Measurements from ENCODE around the gene SCGB3A1. TPM values are rescaled to one million over a fixed set of nuclear protein-coding genes. Genes with fewer than 3 reads are reported as not detected.

The SCGB3A1 gene, protein sequence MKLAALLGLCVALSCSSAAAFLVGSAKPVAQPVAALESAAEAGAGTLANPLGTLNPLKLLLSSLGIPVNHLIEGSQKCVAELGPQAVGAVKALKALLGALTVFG
- not detected for total RNA-seq (ENCODE audit: insufficient read depth, low replicate concordance)

GRCh38 chr5:180591311-180591887 lies at the start of gene SCGB3A1:
SCGB3A1 (minus strand) TSS chr5:180591499; CDS start chr5:180591462, 37 bp downstream.
- no peak for DNase-seq (ENCODE audit: low spot score)

DNA sequence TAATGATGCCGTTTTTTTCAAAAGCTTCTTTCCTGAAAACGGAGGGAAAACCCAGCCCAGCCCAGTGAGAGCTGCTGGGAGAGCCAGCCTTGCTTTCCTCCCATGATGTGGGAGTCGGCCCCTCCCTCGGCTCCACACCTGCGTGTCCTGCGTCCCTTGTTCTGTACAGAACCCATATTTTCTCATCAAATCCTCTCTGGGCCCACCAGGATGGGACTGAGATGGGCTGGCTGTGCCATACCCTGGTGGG lies 49.2 kb upstream of the SCGB3A1 start:
- DNase-seq (ENCODE audit: low spot score), result no peak

DNA sequence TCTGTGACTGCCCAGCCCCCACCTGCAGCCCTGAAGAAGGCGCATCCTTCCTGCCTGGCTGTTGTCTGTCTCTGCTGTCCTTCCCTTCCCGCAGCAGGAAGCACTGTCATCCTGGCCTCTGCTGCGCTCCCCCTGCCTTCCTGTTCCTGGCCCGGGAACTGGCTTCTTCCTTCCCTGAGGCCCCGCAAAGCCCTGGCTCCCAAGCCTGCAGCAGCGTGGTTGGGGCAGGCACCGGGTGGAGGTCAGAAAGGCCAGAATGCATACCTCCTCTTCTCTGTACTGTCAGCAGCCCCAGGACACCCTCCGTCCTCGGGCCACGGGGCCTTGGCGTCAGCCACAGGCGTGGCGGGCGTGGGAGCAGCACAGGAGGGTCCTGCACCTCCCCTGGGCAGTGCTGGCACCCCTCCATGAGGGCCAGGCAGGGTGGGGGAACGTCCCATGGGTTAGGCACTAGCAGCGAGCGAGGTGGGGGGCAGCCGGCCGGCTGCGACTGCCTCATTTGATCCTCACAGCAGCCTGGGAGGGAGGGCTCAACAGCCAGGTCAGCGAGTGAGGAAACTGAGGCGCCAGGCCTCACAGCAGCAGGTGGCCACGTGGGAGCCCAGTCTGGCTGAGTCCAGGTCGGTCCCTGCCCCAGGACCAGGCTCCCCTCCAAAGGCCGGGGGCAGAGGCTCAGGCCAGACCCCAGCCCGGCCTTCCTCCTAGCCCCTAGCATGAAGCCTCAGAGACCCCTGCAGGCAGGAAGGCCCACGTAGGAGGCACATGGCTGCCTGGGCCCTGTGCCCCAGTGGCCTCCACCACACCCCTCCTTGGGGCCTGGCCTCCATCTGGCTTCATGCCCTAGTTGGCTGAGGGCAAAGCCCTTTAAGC lies 48.7 kb upstream of the SCGB3A1 start:
- no peak for DNase-seq (ENCODE audit: low spot score)

DNA sequence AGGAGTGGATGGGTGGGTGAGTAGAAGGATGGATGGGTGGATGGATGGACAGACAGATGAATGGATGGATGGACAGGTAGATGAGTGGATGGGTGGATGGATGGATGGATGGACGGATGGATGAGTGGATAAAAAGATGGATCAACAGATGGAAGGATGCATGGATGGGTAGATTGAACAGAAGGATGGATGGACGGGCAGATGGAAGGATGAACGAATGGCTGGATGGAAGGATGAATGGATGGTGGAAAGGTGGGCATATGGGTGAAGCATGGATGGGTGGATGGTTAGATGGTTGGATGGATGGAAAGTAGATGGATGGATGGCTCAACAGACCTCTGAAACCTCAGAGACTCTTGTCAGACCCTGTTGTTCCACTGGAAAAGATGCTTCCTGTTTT lies 48.0 kb upstream of the SCGB3A1 start:
- DNase-seq (ENCODE audit: low spot score), result no peak

- no peak for DNase-seq (ENCODE audit: low spot score)
Observed at GRCh38 chr5:180637962-180638680, 46.8 kb upstream of the SCGB3A1 start.

DNA sequence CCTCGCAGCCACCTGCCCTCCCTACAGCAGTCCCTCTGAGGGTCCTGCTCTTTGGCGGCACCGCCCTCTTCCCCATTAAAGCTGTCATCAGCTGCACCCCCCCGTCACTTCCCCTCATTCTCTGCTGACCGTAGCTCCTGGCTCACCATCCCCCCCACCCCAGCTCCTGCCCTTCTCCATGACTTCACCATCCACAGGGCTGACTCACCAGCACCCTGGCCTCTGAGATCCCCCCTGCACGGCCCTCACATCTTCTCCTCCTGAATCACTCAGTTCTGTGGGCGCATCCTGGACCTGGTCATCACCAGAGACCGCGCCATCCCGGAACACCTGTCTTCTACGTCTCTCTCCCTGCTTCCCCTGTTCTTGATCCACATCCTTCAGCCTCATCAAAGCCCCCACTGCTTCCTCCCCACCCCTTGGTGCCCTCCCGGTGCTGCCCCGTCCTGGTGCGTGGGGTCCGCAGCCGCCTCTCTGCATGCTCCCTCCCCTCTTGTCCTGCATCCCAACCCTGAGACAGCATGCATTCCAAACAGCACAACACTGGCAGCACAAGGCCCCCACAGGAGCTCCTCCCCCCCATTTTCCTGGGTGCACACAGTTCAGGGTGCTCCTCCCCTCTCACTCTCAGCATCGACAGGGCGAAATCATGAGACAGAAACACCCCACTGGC lies 45.2 kb upstream of the SCGB3A1 start:
- no peak for DNase-seq (ENCODE audit: low spot score)

GRCh38 chr5:180636016-180636402 lies 44.7 kb upstream of the SCGB3A1 start:
- no peak for DNase-seq (ENCODE audit: low spot score)

DNA sequence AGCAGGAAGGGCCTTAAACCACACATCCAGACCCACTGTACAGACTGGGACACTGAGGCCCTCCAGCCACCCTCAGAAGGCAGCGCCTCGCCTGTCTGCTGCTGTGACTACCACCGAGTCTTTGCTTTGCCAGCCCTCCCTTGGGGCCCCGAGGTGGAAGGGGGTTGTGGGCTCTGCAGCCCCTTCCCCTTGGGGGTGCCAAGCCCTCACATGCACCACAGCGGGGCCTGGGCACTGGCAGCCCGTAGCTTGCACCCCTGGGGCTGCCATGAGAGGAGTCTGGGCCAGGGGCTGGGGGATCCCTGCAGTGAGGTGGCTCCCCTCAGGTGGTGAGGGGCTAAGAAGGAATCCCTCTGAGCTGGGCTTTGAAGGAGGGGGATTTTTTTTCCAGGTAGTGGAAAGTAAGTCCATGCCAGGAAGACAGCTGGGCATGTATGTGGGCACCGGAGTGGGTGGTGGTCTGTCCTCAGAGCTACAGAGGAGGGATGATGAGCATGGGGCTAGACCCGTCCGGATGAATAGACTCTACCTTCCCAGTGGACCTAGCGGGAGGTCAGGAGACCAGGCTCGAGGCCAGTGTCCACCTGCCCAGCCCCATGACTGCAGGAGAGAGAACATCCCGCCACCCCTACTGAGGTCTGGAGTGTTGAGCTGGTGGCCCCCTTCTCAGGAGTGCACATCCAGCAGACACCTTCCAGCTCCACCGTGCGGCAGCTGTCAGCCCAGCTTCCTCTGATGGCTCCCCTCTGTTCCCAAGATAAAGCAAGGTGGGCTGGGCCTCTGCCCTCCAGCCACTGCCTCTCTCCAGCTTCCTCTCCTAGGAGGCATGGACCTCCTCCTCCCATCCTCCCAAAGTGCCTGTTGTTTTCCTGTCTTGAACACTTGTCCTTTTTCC lies 42.2 kb upstream of the SCGB3A1 start:
- no peak for DNase-seq (ENCODE audit: low spot score)

- DNase-seq (ENCODE audit: low spot score), result no peak
Observed at GRCh38 chr5:180632768-180633167, 41.5 kb upstream of the SCGB3A1 start.

- DNase-seq (ENCODE audit: low spot score), result no peak
Observed at GRCh38 chr5:180631549-180632383, 40.5 kb upstream of the SCGB3A1 start.

DNA sequence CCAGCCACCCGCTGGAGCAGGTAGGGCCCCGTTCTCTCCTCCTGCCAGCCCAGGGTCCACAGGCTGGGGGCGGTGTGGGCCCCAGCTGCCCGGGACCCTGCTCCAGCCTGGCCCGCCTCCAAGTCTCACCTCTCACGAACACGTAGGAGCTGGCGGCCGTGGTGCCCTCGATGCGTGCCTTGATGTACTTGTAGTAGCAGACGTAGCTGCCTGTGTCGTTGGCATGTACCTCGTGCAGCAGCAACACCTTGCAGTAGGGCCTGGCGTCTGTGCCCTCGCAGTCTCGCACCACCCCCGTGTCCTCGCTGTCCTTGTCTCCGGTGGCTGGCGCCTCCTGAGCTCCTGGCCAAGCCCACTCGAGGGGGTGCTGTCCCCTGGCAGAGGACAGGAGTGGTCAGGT lies 39.1 kb upstream of the SCGB3A1 start:
- DNase-seq (ENCODE audit: low spot score), result no peak

- no peak for DNase-seq (ENCODE audit: low spot score)
Observed at GRCh38 chr5:180629831-180630382, 38.6 kb upstream of the SCGB3A1 start.

DNA sequence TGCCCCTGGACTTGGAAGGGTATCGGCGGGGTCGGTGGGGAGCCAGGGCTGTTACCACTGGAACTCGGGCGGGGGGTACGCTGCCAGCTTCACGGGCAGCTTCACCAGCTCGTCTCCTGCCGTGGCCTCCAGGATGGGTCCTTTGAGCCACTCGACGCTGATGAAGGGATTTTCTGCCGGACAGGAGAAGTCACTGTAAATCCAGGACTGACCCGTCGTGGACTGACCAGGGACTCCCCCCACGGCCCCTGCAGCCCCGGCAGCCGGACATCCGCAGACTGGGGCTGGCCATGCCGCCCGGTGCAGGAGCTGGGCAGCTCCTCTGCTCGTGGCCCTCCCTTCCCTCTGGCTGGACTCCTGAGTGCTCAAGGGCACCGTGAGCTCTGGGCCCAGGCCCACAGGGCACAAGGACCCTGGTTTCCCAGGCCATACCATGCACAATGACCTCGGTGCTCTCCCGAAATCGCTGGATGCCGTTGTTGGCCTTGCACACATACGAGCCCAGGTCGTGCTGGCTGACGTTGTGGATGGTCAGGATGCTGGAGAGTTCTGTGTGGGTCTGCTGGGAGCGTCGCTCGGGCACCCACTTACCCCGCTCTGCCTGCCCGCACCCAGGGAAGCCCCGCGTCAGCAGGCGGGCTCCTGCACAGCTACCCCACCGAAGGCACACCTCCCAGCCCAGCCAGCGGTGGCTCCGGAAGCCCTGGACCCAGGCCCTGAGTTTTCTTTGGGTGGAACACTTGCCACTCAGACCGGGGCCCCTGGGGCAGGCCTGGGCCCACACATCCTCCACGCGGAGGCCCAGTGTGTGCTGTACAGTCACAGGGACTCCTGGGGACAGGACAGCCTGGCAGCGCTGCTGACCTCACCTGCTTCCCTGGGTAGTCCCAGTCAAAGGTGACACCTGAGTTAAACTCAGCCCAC lies 37.8 kb upstream of the SCGB3A1 start:
- no peak for DNase-seq (ENCODE audit: low spot score)

DNA sequence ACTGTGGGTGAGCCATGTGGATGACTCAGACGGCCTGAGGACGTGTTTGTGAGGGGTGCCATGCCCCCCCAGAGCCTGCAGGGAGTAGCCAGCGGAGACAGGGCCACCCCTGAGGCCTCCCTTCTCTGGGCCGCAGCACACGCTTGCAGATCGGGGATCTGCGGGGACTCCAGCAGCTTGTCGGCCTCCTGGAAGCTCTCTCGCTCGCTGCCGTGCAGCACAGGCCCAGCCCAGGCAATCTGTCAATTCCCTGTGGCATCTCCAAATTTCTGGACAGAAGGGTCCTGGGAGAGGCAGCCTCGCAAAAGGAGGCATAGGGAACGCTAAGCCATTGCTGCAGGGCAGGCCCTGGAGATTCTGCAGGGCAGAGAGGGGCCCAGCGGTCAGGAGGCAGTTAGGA lies 36.9 kb upstream of the SCGB3A1 start:
- DNase-seq (ENCODE audit: low spot score), result no peak

- DNase-seq (ENCODE audit: low spot score), result no peak
Observed at GRCh38 chr5:180627386-180628120, 36.3 kb upstream of the SCGB3A1 start.

- no peak for DNase-seq (ENCODE audit: low spot score)
Observed at GRCh38 chr5:180626661-180627385, 35.5 kb upstream of the SCGB3A1 start.
